Keratinocyte (primary cell): ENCODE data around the gene OR13C3. TPM values are rescaled to one million over a fixed set of nuclear protein-coding genes. Genes with fewer than 3 reads are reported as not detected.

Experiments
- DNase-seq: peaks from one replicate; pipeline ENCODE4 v3.0.0-alpha.2; 2011; ENCODE audit warnings: low read depth, missing footprints, low spot score
- FAIRE-seq: peaks from 2 replicates; lab custom pipeline; 2011; peaks lifted over from hg19 to GRCh38; lab: Jason Lieb, UNC
- H2AFZ ChIP-seq: 2 replicates; pipeline ENCODE4 v1.6.0; 2012; ENCODE audit warnings: low read length, control low read depth, inconsistent platforms; ENCODE audit not compliant: control insufficient read depth
- H3K27ac ChIP-seq: 2 replicates; pipeline ENCODE4 v1.5.1; 2011; ENCODE audit warnings: low read length; ENCODE audit not compliant: control insufficient read depth, insufficient read depth
- H3K27me3 ChIP-seq: 3 replicates; pipeline ENCODE4 v1.6.0; 2011; ENCODE audit warnings: low read length; ENCODE audit not compliant: control insufficient read depth, insufficient read depth; ENCODE audit errors: extremely low read depth
- H3K36me3 ChIP-seq, 2 experiments: 2 replicates in 1 of 2; 3 replicates in 1 of 2; pipeline ENCODE4 v1.5.1; 2011; ENCODE audit warnings: low read length in 2 of 2, mild to moderate bottlenecking in 1 of 2; ENCODE audit not compliant: control insufficient read depth in 2 of 2, insufficient read depth in 2 of 2; ENCODE audit errors: extremely low read depth in 1 of 2
- H3K4me1 ChIP-seq: 3 replicates; pipeline ENCODE4 v1.5.1; 2011; ENCODE audit warnings: low read length; ENCODE audit not compliant: control insufficient read depth, insufficient read depth; ENCODE audit errors: extremely low read depth
- H3K4me2 ChIP-seq: 3 replicates; pipeline ENCODE4 v1.6.0; 2011; ENCODE audit warnings: low read depth, low read length; ENCODE audit not compliant: control insufficient read depth, insufficient read depth; ENCODE audit errors: extremely low read depth
- H3K4me3 ChIP-seq, 3 experiments: fragments of 200-600 bp in 1 of 3; sonication (generic) in 1 of 3; 2 replicates in 2 of 3; 3 replicates in 1 of 3; pipeline ENCODE4 v1.5.1; 2011 to 2016; ENCODE audit warnings: low read length in 3 of 3, mild to moderate bottlenecking in 3 of 3, control low read depth in 2 of 3, inconsistent platforms in 1 of 3, low read depth in 1 of 3, mixed read lengths in 1 of 3, mixed run types in 1 of 3, moderate library complexity in 1 of 3; ENCODE audit not compliant: control insufficient read depth in 2 of 3, insufficient read depth in 2 of 3; ENCODE audit errors: extremely low read depth in 1 of 3
- H3K79me2 ChIP-seq: 2 replicates; pipeline ENCODE4 v1.6.0; 2012; ENCODE audit warnings: low read length; ENCODE audit not compliant: control insufficient read depth, insufficient read depth
- H3K9ac ChIP-seq: 3 replicates; pipeline ENCODE4 v1.6.0; 2011; ENCODE audit warnings: low read length; ENCODE audit not compliant: control insufficient read depth, insufficient read depth; ENCODE audit errors: extremely low read depth
- H3K9me1 ChIP-seq: 3 replicates; pipeline ENCODE4 v1.6.0; 2011; ENCODE audit warnings: low read length; ENCODE audit not compliant: control insufficient read depth, insufficient read depth; ENCODE audit errors: extremely low read depth
- H3K9me3 ChIP-seq: 2 replicates; pipeline ENCODE4 v1.5.1; 2012; ENCODE audit warnings: low read depth, low read length; ENCODE audit not compliant: control insufficient read depth
- H4K20me1 ChIP-seq: 3 replicates; pipeline ENCODE4 v1.6.0; 2011; ENCODE audit warnings: low read length; ENCODE audit not compliant: control insufficient read depth, insufficient read depth; ENCODE audit errors: extremely low read depth
- EZH2 ChIP-seq: IDR thresholded peaks from one replicate; pipeline ENCODE4 v1.6.1; 2012; ENCODE audit warnings: inconsistent platforms, mild to moderate bottlenecking, low read length, moderate library complexity
- dilution Hi-C: fragments of 300-500 bp; cut with MboI; formaldehyde crosslinking; loops from one replicate; pipeline ENCODE4 v1.7.0; 2020; ENCODE audit warnings: low sequenced_read_pairs; ENCODE audit not compliant: extremely low pct_ligation_motif_present
- polyA plus RNA-seq, 5 experiments: library from polyadenylated mRNA; depleted of rRNA in 3 of 5; stranded (reverse) in 3 of 5; stranded (forward) in 1 of 5; unstranded in 1 of 5; fragments of >200 nt; gene quantifications; 1 replicate in 1 of 5; 2 replicates in 3 of 5; 3 replicates in 1 of 5; pipeline versions ENCODE4 v1.2.1 to v1.2.3, GENCODE V29; 2011 to 2012; ENCODE audit warnings: missing spikeins in 2 of 5, low read depth in 1 of 5, low replicate concordance in 1 of 5
- TF ChIP-seq, protein P1 (sequence below), 3 experiments: IDR thresholded peaks in 1 of 3; conservative IDR thresholded peaks in 1 of 3; optimal IDR thresholded peaks in 1 of 3; 2 replicates in 2 of 3; 3 replicates in 1 of 3; pipeline versions ENCODE3 to v1.5.1; 2011; ENCODE audit warnings: low read length in 3 of 3, mild to moderate bottlenecking in 3 of 3, moderate library complexity in 2 of 3, control low read depth in 1 of 3, inconsistent platforms in 1 of 3; ENCODE audit not compliant: insufficient read depth in 2 of 3; ENCODE audit errors: extremely low read depth in 1 of 3

The OR13C3 gene
- polyA plus RNA-seq, 1 donor (not counting 4 experiments of a cell fraction or from before 2014, with no cell fraction given), result not detected

DNA sequence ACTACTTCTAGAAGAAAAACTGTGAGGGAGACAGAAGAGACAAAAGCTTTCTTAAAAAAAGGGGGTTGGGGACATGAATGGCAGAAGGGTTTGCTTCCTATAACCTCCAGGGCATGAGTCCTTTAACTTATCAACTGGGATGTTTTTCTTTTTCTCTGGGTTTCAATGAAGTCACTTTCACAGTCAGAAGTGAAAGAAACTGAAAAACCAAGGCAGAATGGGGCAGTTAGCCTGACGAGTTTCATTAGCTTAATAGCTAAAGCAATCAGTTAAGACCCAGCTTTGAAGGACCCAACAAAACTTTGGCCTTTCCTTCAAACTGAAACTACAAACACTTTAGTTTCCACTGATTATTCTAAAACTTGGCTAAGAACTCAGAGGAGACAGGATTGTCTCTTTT, 27.7 kb upstream of the OR13C3 start:
- no peaks in the 10 kb centered on the region for H3K79me2 ChIP-seq
- no peaks in the 10 kb centered on the region for H3K27me3 ChIP-seq
- H3K9me1 ChIP-seq, result no peaks in the 10 kb centered on the region
- no peak overlapping the region for H2AFZ ChIP-seq
- no peak for FAIRE-seq
- no peaks in the 10 kb centered on the region for H3K9me3 ChIP-seq
- no peaks in the 10 kb centered on the region for H3K4me1 ChIP-seq
- TF ChIP-seq, protein P1, sequence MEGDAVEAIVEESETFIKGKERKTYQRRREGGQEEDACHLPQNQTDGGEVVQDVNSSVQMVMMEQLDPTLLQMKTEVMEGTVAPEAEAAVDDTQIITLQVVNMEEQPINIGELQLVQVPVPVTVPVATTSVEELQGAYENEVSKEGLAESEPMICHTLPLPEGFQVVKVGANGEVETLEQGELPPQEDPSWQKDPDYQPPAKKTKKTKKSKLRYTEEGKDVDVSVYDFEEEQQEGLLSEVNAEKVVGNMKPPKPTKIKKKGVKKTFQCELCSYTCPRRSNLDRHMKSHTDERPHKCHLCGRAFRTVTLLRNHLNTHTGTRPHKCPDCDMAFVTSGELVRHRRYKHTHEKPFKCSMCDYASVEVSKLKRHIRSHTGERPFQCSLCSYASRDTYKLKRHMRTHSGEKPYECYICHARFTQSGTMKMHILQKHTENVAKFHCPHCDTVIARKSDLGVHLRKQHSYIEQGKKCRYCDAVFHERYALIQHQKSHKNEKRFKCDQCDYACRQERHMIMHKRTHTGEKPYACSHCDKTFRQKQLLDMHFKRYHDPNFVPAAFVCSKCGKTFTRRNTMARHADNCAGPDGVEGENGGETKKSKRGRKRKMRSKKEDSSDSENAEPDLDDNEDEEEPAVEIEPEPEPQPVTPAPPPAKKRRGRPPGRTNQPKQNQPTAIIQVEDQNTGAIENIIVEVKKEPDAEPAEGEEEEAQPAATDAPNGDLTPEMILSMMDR (optimal IDR thresholded peaks at IDR 0.05 in 1 of 3, IDR thresholded peaks at IDR 0.05 in 1 of 3, conservative IDR thresholded peaks at IDR 0.05 in 1 of 3; ENCODE audit: extremely low read depth in 1 of 3, insufficient read depth in 2 of 3, low read length in 3 of 3), result no peak
- TF ChIP-seq EZH2, result no peak
- no peak for DNase-seq
- no peak overlapping the region for H3K27ac ChIP-seq
- dilution Hi-C loops, result no loop called here
- no peaks in the 10 kb centered on the region for H3K36me3 ChIP-seq
- no peak overlapping the region for H3K4me2 ChIP-seq
- no peak overlapping the region for H3K9ac ChIP-seq
- H3K4me3 ChIP-seq, result no peak overlapping the region
- H4K20me1 ChIP-seq, result no peaks in the 10 kb centered on the region

GRCh38 chr9:104556830-104557634, 20.4 kb upstream of the OR13C3 start:
- no peaks in the 10 kb centered on the region for H3K27me3 ChIP-seq
- dilution Hi-C loops, result no loop called here
- no peak overlapping the region for H3K9ac ChIP-seq

More at GRCh38 chr9:104556830-104557634, 20.4 kb upstream of the OR13C3 start:
- Histone ChIP-seq H3K4me2 (no peak overlapping the region), H3K9me1 (no peaks in the 10 kb centered on the region), H3K27ac (no peak overlapping the region), H3K4me3 (no peak overlapping the region), H4K20me1 (no peaks in the 10 kb centered on the region), H3K9me3 (no peaks in the 10 kb centered on the region), H3K36me3 (no peaks in the 10 kb centered on the region), H2AFZ (no peak overlapping the region), H3K79me2 (no peaks in the 10 kb centered on the region), H3K4me1 (no peaks in the 10 kb centered on the region)
- DNase-seq (no peak), FAIRE-seq (no peak)
- no peak for TF ChIP-seq EZH2
- TF ChIP-seq, protein P1 (optimal IDR thresholded peaks at IDR 0.05 in 1 of 3, IDR thresholded peaks at IDR 0.05 in 1 of 3, conservative IDR thresholded peaks at IDR 0.05 in 1 of 3; ENCODE audit: extremely low read depth in 1 of 3, insufficient read depth in 2 of 3, low read length in 3 of 3), result no peak
